NT2/D1 (cell line): ENCODE results near the gene MATN1.

Source experiments
- SUZ12 ChIP-seq: IDR thresholded peaks from 2 replicates; pipeline ENCODE4 v1.6.1; 2011; ENCODE audit not compliant: insufficient read length, insufficient read depth; ENCODE audit errors: extremely low read depth
- ZNF274 ChIP-seq: IDR thresholded peaks from 2 replicates; pipeline ENCODE4 v1.6.1; 2011; ENCODE audit warnings: mild to moderate bottlenecking, low read depth, low read length

GRCh38 chr1:30677471-30677870 is 45.9 kb downstream of the MATN1 start:
- TF ChIP-seq SUZ12, result no peak
- TF ChIP-seq ZNF274, result no peak
